ENCODE results near the gene NTRK1. TPM values are rescaled to one million over a fixed set of nuclear protein-coding genes. Genes with fewer than 3 reads are reported as not detected.

Gene NTRK1
- total and polyA plus RNA-seq, 2 of the 13 experiments (the other 11 are each of a cell fraction or from before 2014, with no cell fraction given) = not detected

DNA sequence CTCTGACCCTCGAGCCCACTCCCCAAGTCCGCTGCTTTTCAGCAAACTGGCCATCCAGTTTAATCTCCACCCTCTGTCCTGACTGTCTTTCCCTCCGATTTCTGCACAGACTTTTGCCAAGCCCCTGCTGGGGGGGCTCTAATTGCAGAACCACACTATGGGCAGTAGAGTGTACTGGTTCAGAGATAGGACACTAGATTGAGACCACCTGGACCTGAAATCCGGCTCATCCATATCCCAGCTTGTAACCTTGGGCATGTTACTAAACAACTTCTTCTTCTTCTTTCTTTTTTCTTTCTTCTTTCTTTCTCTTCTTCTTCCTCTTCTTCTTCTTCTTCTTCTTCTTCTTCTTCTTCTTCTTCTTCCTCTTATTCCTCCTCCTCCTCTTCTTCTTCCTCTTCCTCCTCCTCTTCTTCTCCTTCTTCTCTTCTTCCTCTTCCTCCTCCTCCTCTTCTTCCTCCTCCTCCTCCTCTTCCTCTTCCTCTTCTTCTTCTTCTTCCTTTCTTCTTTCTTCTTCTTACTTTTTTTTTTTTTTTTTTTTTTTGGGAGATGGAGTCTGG, 67.5 kb downstream of the NTRK1 start:
- no peaks in the 10 kb centered on the region for H3K36me3 ChIP-seq (replicated peaks in 1 of 2; ENCODE audit: control insufficient read depth in 1 of 2, insufficient read depth in 2 of 2, low read length in 2 of 2)
- ChIA-PET CTCF (ENCODE audit: low intra/inter-chr PET ratio, low total read pairs) (interaction anchor here (1.3 to 2.7 kb wide), 3 partner anchors 36 to 131 kb away, joined by 4 to 14 read pairs (median 7); no protein-coding TSS in a partner anchor), POLR2A (no interaction called here)
- intact Hi-C loops (cut with micrococcal nuclease; ENCODE audit: unreplicated experiment) = no loop called here
- H3K4me1 ChIP-seq (ENCODE audit: insufficient read depth, low read length) = peaks cover 20% of the 10 kb centered on the region
- BruUV-seq (replicated peaks) = no TSS peak
- H3K9ac ChIP-seq (ENCODE audit: insufficient read depth, low read depth, low read length) = no peak overlapping the region
- TF ChIP-seq XBP1 (CRISPR knock-in tag; IDR thresholded peaks at IDR 0.05) (no peak), YEATS2 (CRISPR knock-in tag; IDR thresholded peaks at IDR 0.05; ENCODE audit: borderline replicate concordance) (no peak), ZNF296 (CRISPR knock-in tag; conservative IDR thresholded peaks at IDR 0.05) (no peak)
- TF ChIP-seq, protein P1, sequence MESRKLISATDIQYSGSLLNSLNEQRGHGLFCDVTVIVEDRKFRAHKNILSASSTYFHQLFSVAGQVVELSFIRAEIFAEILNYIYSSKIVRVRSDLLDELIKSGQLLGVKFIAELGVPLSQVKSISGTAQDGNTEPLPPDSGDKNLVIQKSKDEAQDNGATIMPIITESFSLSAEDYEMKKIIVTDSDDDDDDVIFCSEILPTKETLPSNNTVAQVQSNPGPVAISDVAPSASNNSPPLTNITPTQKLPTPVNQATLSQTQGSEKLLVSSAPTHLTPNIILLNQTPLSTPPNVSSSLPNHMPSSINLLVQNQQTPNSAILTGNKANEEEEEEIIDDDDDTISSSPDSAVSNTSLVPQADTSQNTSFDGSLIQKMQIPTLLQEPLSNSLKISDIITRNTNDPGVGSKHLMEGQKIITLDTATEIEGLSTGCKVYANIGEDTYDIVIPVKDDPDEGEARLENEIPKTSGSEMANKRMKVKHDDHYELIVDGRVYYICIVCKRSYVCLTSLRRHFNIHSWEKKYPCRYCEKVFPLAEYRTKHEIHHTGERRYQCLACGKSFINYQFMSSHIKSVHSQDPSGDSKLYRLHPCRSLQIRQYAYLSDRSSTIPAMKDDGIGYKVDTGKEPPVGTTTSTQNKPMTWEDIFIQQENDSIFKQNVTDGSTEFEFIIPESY (CRISPR knock-in tag; IDR thresholded peaks at IDR 0.05) = no peak
- TF ChIP-seq, protein P2, sequence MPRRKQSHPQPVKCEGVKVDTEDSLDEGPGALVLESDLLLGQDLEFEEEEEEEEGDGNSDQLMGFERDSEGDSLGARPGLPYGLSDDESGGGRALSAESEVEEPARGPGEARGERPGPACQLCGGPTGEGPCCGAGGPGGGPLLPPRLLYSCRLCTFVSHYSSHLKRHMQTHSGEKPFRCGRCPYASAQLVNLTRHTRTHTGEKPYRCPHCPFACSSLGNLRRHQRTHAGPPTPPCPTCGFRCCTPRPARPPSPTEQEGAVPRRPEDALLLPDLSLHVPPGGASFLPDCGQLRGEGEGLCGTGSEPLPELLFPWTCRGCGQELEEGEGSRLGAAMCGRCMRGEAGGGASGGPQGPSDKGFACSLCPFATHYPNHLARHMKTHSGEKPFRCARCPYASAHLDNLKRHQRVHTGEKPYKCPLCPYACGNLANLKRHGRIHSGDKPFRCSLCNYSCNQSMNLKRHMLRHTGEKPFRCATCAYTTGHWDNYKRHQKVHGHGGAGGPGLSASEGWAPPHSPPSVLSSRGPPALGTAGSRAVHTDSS (CRISPR knock-in tag; conservative IDR thresholded peaks at IDR 0.05) = no peak
- TF ChIP-seq, protein P3, sequence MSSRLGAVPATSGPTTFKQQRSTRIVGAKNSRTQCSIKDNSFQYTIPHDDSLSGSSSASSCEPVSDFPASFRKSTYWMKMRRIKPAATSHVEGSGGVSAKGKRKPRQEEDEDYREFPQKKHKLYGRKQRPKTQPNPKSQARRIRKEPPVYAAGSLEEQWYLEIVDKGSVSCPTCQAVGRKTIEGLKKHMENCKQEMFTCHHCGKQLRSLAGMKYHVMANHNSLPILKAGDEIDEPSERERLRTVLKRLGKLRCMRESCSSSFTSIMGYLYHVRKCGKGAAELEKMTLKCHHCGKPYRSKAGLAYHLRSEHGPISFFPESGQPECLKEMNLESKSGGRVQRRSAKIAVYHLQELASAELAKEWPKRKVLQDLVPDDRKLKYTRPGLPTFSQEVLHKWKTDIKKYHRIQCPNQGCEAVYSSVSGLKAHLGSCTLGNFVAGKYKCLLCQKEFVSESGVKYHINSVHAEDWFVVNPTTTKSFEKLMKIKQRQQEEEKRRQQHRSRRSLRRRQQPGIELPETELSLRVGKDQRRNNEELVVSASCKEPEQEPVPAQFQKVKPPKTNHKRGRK (CRISPR knock-in tag; IDR thresholded peaks at IDR 0.05) = peak; percentile 81
- in situ Hi-C loops (cut with HindIII; ENCODE audit: extremely low pct_ligation_motif_present, low pct_unique_long_range_greater_than_20kb) = loop anchor here (5.0 to 10.0 kb wide), 2 partner anchors 36 to 233 kb away; partner anchors contain the start of gene PEAR1
- peak overlapping the region in 1 of 3 experiments; percentile 65; a peak in 1 of 6 replicates for H3K4me3 ChIP-seq (replicated peaks in 1 of 3; ENCODE audit: insufficient read depth in 1 of 3, low read depth in 2 of 3, low read length in 3 of 3)
- no peaks in the 10 kb centered on the region for H3K79me2 ChIP-seq (ENCODE audit: insufficient read depth, low read length)
- H2AFZ ChIP-seq (ENCODE audit: low read length) = no peak overlapping the region
- H3K9me3 ChIP-seq (ENCODE audit: low read length) = no peaks in the 10 kb centered on the region
- no peak overlapping the region for H3K27ac ChIP-seq (ENCODE audit: extremely low read length, insufficient read depth, low read length)
- ATAC-seq = peak; percentile 17
- FAIRE-seq = no peak
- peak overlapping the region; percentile 80 for H3K4me2 ChIP-seq (ENCODE audit: low read depth, low read length)
- peaks cover 16 to 70% of the 10 kb centered on the region in 2 experiments; a peak in 4 of 5 replicates for H3K27me3 ChIP-seq (ENCODE audit: control insufficient read depth in 1 of 2, insufficient read depth in 2 of 2, low read length in 2 of 2)
- WGBS (ENCODE audit: low lambda C conversion rate) = 0% methylated on average over 2 of the region's 4 CpGs
- H4K20me1 ChIP-seq (ENCODE audit: insufficient read depth, low read length) = 0 out of 2 replicates have a peak, but pooled peaks cover 4% of the 10 kb centered on the region
- DNase-seq (ENCODE audit: low spot score) = no peak

All from HepG2 (cell line).